ENCODE measurements around the gene PTCHD1.
A peak's percentile ranks its signal among the peaks of the same experiment; 100 is the strongest.

The PTCHD1 gene

DNA sequence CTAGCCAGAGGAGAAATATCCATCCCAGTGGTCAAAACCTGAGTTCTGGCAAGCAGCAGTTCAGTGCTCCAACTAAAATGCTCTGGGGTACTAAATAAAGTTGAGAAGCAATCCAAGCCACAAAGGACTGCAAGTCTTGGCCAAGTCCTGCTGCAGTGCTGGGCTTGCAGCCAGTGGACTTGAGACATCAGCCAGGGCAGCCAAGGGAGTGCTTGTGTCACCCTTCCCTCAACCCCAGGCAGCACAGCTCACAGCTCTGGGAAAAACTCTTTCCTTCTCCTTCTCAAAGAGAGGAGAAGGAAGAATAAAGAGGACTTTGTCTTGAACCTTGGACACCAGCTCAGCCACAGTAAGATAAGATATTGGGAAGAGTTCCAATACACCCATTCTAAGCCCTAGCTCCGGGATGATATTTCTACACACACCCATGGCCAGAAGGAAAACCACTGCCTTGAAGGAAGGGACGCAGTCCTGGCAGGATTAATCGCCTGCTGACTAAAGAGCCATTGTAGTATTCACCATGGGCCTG, 99.8 kb downstream of the PTCHD1 start:
- DNase-seq (ENCODE audit: low read depth) = peak; percentile 62
- H3K4me3 ChIP-seq (ENCODE audit: control insufficient read depth, low read depth, low read length) = no peak overlapping the region
- TF ChIP-seq CTCF (conservative IDR thresholded peaks at IDR 0.05; ENCODE audit: control insufficient read depth, insufficient read depth, low read depth, low read length) = no peak

GRCh38 chrX:23435108-23435507, 100.5 kb downstream of the PTCHD1 start:
- DNase-seq (ENCODE audit: low read depth) = no peak
- H3K4me3 ChIP-seq (ENCODE audit: control insufficient read depth, low read depth, low read length) = no peak overlapping the region
- TF ChIP-seq CTCF (conservative IDR thresholded peaks at IDR 0.05; ENCODE audit: control insufficient read depth, insufficient read depth, low read depth, low read length) = no peak

GRCh38 chrX:23435575-23435974, 100.9 kb downstream of the PTCHD1 start:
- no peak for DNase-seq (ENCODE audit: low read depth)
- TF ChIP-seq CTCF (conservative IDR thresholded peaks at IDR 0.05; ENCODE audit: control insufficient read depth, insufficient read depth, low read depth, low read length) = no peak
- H3K4me3 ChIP-seq (ENCODE audit: control insufficient read depth, low read depth, low read length) = no peak overlapping the region

GRCh38 chrX:23436875-23437274, 102.2 kb downstream of the PTCHD1 start:
- no peak overlapping the region for H3K4me3 ChIP-seq (ENCODE audit: control insufficient read depth, low read depth, low read length)
- no peak for TF ChIP-seq CTCF (conservative IDR thresholded peaks at IDR 0.05; ENCODE audit: control insufficient read depth, insufficient read depth, low read depth, low read length)
- no peak for DNase-seq (ENCODE audit: low read depth)

- no peak for DNase-seq (ENCODE audit: low read depth)
- H3K4me3 ChIP-seq (ENCODE audit: control insufficient read depth, low read depth, low read length) = no peak overlapping the region
- no peak for TF ChIP-seq CTCF (conservative IDR thresholded peaks at IDR 0.05; ENCODE audit: control insufficient read depth, insufficient read depth, low read depth, low read length)
These were observed 116.6 kb downstream of the PTCHD1 start for GRCh38 chrX:23451266-23451665.
